ENCODE measurements around the gene MECR.
"Not testable (repeated sequence)": the region's sequence is repeated elsewhere in the genome, so short reads cannot be mapped to it uniquely, and the experiment has no call there.

The MECR gene

DNA sequence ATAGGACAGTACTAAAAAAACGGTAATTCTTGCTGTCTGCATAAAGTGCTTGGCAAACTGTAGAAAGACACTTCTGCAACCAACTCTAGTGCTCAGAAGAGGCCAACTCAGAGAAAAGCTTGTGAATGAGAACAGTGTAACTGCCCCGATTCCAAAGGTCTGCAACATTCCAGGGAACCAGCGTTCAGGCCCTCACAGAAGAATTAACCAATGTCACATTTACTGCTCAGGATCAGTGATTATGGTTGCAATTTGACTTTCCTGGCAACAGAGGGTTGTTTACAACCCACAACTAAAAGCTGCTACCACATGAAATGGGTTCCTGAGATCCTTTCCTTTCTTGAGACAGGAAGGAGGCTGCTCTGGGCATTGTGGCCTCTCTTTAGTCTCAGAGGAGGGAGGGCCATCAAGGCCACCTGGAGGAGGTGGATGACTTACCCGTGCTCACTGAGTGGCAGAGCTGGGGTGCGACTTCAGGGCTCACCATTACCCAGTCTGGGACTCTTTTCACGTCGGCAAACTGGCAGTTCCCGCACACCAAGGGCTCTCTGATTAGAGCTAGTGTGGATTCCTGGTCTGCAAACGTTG lies 64.3 kb downstream of the MECR start:
- no peak for DNase-seq

DNA sequence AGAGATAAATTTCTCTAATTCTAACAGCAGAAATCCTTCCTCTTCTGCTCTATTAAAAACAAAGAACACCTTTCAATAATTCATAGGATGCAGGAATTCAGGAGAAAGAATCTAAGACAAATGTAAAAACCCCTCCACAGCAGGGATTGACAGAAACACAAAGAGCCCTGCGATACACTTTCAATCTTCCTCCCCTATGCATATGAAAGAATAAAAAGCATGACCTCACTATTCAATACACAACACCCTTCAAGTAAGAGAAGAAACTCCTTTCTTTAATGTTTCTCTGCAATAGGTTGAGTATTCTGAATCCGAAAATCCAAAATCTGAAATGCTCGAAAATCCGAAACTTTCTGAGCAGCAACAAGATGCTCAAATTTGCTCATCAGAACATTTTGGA lies 66.1 kb downstream of the MECR start:
- no peak for DNase-seq

DNA sequence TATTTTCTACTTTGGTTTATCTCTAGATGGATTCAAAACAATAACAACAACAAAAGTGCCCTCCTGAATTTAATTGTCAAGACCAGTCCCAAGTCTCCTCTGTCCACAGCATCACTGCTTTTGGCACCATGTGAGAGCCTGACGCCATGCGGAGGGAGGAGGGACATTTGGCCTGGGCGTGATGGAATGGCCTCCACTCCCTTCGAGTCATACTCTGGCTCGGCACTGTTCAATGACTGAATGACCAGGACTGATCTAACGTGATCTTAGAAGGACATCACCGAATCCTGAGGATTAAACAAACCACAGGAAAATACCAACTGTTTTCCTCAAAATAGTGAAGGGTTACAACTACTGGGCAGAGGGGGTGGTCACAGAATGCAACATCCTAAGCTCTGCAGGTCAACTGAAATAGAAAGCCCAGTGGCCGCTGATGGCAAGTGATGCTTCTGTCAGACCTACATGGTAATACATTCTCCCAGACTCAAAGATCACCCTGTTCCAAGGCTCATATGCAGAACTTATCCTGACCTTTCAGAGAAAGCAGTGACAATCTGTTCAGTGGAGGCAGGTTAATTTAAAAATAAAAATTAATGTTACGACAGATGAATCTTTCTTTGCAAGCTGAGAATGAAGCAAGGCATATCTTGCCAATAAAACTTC lies 68.1 kb downstream of the MECR start:
- no peak for DNase-seq

DNA sequence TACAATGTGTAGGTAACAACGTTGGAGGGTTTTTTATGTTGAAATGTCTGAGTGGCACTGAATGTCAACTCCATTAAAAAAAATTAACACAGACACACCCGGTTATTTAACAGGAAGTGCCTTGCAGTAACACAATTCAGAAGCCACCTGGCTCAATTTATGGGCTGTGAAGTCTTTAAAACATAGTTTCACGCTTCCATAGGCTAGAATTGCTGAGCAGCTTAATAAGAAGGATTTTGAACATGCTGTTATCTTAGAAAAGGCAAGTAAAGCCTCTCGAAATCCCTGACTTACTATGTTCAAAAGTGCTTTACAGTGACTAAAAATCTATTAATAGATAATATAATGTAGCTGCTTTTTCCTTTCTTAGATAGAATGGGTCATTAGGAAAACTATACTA lies 68.7 kb downstream of the MECR start:
- DNase-seq = no peak

DNA sequence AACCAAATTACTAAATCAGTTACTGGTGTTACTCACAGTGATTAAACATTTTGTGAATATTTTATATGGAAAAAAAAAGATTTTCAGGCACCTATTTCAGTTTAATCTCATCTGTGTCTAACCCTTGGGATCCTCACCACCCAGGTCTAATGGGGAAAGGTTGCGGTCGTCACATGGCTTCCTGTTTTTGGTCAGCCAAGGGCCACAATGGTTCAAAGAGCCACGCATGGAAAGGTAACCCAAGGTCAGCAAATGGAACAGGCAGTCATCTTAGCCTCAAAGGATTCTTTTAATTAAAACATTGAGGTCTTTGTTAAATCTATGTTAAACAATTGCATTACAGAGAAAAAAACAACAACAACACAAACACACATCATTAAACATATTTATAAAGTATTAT lies 71.0 kb downstream of the MECR start:
- DNase-seq = peak in 3 of 4 experiments; percentile 17 to 37 (median 17)

DNA sequence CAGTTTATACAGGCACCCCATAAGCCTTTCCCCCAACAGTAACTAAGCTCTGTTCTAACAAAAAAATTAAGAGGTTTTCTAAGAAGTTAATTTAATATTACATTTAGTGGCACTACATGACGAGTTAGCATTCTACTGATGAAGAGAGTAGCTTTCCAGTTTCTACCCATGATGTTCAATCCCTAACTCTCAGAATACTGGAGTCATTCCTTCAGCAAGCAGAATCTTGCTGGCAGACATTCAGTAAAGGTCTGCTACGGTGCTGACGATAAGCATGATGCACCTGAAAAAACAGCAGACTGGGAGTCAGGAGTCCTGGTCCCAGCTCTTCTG lies 73.5 kb downstream of the MECR start:
- no peak for DNase-seq

DNA sequence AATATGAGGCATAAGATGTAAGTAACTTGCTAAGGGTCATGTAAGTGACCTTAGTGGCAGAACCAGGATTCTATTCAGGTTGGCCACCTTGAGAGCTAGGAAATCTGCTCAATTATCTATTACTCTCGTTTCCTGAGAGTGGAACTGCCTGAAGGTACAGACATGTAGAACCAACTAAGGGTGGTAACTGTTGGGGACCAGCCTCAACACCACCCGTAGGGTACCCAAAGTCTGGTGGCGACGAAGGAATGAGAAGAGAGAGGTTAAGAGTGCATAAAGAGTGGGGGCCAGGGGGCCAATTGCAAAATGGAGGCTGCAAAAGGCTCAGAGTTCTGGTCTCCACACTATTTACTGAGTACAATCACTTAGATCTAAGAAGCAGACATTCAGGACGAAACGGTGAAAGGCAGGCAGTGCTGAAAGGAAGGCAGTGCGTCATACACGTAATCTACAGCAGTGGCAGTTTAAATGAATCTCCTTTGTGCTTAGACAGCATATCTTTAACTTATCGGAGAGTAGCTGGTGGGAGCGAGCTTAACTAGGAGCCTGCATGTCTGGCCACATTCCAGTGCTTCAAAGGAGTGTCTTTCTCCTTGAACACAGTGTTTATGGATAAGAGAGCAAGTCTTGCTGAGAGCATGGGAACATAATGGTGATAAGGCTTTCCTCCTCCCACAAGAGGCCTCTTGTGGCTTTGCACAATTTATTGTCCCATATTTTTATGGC lies 74.0 kb downstream of the MECR start:
- no peak for DNase-seq

DNA sequence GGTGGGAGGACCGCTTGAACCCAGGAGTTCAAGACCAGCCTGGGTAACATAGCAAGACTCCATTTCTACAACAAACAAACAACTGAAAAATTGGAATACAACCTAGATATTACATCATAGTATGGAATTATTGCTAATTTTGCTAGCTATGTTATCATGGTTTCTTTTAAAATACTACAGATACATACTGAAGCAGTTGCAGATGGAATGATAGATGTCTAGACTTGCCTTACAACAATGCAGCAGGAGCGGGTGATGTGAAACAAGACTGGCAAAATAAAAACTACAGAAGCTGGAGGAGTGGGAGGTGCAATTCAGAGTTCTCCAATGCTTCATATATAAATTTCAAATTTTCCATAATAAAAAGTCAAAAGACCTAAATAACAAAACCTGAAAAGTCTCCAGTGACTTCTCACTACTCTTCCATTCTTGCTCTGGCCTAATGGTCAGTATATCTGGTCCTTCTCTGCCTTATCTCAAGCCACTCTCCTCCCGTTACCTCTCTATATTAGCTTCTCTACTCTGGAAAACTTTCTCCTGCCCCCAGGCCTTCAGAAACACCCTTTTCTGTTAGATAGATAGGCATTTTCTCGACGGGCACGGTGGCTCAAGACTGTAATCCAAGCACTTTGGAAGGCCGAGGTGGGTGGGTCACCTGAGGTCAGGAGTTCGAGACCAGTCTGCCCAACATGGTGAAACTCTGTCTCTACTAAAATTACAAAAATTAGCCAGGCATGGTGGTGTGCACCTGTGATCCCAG lies 78.5 kb downstream of the MECR start:
- DNase-seq = no peak

DNA sequence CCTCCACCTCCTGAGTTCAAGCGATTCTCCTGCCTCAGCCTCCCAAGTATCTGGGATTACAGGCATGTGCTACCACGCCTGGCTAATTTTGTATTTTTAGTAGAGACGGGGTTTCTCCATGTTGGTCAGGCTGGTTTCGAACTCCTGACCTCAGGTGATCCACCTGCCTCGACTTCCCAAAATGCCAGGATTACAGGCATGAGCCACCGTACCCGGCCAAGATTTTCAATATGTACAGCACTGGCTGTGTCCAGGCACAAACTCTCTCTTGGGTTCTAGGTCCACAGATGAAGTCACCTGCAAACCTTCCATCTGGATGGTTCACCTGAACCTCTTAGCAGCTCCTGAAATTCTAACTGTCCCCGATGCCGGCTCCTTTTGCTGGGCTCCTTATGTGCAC lies 80.4 kb downstream of the MECR start:
- not testable (repeated sequence) for DNase-seq

DNA sequence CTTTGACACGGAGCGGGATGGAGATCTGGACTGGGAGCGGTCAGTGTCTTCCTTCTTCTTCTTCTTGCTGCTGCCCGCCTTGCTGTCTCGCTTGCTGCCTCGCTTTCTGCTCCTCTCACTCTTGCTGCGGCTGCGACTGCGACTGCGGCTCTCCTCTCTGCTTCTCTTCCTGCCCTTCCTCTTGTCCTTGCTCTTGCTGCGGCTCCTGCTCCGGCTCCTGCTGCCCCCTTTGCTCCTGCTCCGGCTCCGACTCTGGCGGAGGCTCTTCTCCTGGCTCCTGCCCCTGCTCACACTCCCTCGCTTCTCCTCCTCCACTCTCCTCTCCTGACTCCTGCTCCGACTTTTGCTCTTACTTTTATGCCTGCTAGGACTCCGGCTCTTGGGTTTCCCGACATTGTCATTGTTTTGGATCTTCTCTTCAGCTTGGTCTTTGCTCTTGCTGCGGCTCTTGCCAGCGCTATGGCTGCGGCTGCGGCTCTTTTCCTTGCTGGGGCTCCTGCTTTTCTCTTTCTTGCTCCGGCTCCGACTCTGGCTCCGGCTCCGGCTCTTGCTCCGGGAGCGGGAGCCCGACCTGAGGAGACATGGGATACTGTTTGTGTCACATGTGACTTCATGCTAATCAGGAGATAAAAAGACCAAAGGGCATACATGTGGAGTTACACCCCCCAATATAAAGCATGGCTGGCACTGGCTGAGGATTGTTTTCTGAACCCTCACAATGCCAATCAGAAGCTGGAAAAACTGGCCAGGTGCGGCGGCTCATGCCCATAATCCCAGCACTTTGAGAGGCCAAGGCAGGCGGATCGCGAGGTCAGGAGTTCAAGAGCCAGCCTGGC lies 81.9 kb downstream of the MECR start:
- DNase-seq = no peak

DNA sequence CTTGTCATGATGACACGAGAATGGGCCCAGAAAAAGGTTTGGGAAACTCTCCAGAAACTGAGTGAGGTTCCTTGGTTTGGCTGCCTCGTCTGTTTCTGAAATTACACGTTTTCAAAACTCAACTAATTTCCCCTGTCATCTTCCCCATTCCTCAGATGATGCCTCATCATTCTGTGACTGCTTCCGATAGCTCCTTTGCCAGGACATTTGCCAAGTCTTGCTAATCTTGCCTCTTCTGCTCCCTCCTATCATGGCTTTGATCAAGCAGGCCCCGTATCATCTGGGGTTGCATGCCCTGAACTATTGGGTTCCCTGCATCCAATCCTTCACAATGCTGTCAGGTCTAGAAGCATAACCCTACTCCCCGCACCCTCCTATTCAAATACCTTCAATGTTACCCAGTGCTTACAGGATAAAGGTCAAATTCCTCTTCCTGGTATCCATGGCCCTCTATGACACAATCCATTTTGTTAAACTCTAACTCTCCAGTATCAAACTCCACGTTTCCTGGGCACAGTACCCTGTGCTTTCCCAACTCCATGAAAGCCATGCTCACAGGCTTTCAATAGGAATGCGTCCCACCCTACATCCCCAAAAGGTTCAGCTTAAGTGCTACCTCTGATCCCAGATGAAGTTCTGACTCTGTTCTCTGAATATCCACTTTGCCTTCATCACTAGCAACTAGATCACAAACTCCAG lies 84.8 kb downstream of the MECR start:
- no peak for DNase-seq

DNA sequence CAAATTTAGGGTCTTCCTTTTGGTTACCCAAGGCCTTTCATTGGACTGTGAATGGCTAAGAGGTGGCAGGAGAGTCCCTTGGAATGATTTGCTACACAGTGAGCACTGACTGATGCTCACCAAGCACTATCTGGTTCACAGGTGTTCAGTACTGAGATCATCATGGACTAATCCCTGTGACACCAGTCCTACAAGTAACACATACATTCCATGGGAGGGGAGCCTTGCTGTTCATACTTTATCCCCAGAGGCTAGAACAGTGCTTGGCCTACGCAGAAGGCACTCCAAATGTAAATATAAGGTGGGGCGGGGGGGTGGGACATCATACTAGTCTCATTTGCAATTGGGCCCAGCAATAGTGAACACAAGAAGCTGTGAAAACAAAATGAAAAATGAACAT lies 86.6 kb downstream of the MECR start:
- DNase-seq = no peak

DNA sequence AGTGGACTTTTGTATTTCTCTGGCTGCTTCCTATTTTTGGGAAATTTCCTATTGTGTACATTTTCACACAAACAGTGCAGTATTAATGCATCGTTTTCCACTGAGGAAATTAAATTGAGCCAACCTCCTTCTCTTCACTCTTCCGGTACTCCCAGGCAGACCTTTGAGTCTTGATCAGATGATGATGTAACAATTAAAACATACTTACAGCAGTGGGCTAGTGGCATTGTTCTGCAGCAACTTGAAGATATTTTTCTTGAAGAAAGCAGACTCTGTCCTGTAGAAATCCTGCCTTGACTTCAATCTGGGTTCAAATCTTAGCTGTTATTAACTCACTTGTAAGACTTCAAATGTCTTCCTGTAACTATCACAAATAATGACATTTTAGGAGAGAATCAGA lies 88.0 kb downstream of the MECR start:
- no peak for DNase-seq
